ENCODE data around the gene PLXDC2.

GRCh38 chr10:19801369-19801768 lies 14.9 kb upstream of the PLXDC2 start:
- TF ChIP-seq EZH2 (IDR thresholded peaks at IDR 0.05; ENCODE audit: low read length, unreplicated experiment) (no peak), CTCF (conservative IDR thresholded peaks at IDR 0.05; ENCODE audit: low read depth, low read length) (no peak)
